Psoas muscle (tissue), 8 donors: ENCODE measurements around the gene WWTR1. TPM values are rescaled to one million over a fixed set of nuclear protein-coding genes. Genes with fewer than 3 reads are reported as not detected.

Experiments used
- ATAC-seq, 4 donors: fragments of 200-7000 bp; cut with Tn5 transposase; one replicate each; pipeline ENCODE4 v1.9.1; 2020; ENCODE audit warnings: moderate library complexity in 3 of 4, mild to moderate bottlenecking in 2 of 4
- DNase-seq, 2 donors: peaks; one replicate each; pipeline ENCODE4 v3.0.0-alpha.2; 2020
- H3K27ac ChIP-seq: fragments of 200-600 bp; one replicate; pipeline ENCODE4 v1.8.0; 2022
- H3K27me3 ChIP-seq, 3 donors: fragments of 200-600 bp in 1 of 3; one replicate each; pipeline versions ENCODE4 v1.6.1 to v1.8.0; 2013 to 2022; ENCODE audit warnings: low read length in 2 of 3, mild to moderate bottlenecking in 2 of 3, moderate library complexity in 1 of 3; ENCODE audit not compliant: insufficient read depth in 3 of 3
- H3K36me3 ChIP-seq, 2 donors: fragments of 200-600 bp in 1 of 2; one replicate each; pipeline versions ENCODE4 v1.6.1 to v1.8.0; 2013 to 2022; ENCODE audit warnings: low read depth in 1 of 2, mild to moderate bottlenecking in 1 of 2, moderate library complexity in 1 of 2; ENCODE audit not compliant: insufficient read depth in 1 of 2
- H3K4me1 ChIP-seq: fragments of 200-600 bp; one replicate; pipeline ENCODE4 v1.8.0; 2022
- H3K4me3 ChIP-seq: fragments of 200-600 bp; one replicate; pipeline ENCODE4 v1.8.0; 2022; ENCODE audit warnings: mild to moderate bottlenecking
- H3K9me3 ChIP-seq: fragments of 200-600 bp; one replicate; pipeline ENCODE4 v1.8.0; 2022
- CTCF ChIP-seq: fragments of 200-600 bp; IDR thresholded peaks from one replicate; pipeline ENCODE4 v1.8.0; 2022; ENCODE audit warnings: antibody characterized with exemption
- WGBS, 3 donors: extraction: QIAGEN DNeasy Blood & Tissue Kit; methylation state at CpG; one replicate each; pipeline versions ENCODE4 v1.1.6 to v1.1.7; 2013; 5-methylcytosine and 5-hydroxymethylcytosine counted together
- intact Hi-C, 2 donors: fragments of 100-400 bp; cut with DNase I; formaldehyde crosslinking; loops; one replicate each; pipeline versions ENCODE4 v1.11.0 to v1.14.2; 2022
- polyA plus RNA-seq, 3 donors: library from polyadenylated mRNA; stranded (reverse); fragments of 200-250 nt; gene quantifications; one replicate each; pipeline ENCODE4 v1.2.3, GENCODE V29; 2013
- total RNA-seq, 4 donors: library from RNA; stranded (reverse); fragmentation: NEBNext Ultra II Directional in 2 of 4; extraction: Animal tissue kit (Norgen Biotek cat#: 25700) in 2 of 4; gene quantifications; one replicate each; pipeline versions ENCODE4 v1.2.1 to v1.2.4, GENCODE V29; 2021 to 2023
- donor health status: healthy with polysubstance abuse.
- donor health status: DM: no; HTN: no; CAD: no; lungs with moderate emphysema.
- donor health status: Bipolar disorder and iron deficiency.
- donor health status: healthy.
- donor health status: DM: yes; HTN: yes; CAD: no.
- donor health status: DM: no; HTN: no; CAD: no.
- donor health status: DM: no; HTN: no; CAD: no.
- donor health status: DM: yes; HTN: yes; CAD: no.

Gene WWTR1
- total and polyA plus RNA-seq, 7 donors: 6.7 to 53.5 (median 24.7) TPM

DNA sequence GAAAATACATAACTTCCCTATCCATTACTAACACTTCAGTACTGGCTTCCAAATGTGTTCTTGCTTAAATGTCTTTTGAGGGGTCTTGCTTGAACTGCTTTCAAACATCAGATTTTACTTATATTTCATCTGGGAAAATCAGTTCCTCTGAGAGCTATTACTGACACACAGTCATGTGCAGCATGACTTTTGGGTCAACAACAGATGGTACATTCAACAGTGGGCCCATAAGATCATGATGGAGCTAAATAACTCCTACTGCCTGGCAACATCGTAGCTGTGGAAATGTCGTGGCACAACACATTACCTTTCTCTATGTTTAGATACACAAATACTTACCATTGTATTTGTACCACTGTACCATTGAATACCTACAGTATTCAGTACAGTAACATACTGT lies 43.8 kb downstream of the WWTR1 start:
- WGBS, 3 donors: 62 to 78% (median 73%) methylated on average over 2 of the region's 2 CpGs
- no peaks in the 10 kb centered on the region for H3K27me3 ChIP-seq
- ATAC-seq (no peak), DNase-seq (no peak)
- no peaks in the 10 kb centered on the region for H3K9me3 ChIP-seq
- H3K36me3 ChIP-seq: no peaks in the 10 kb centered on the region
- H3K4me3 ChIP-seq: no peak overlapping the region
- H3K27ac ChIP-seq: no peak overlapping the region
- intact Hi-C loops: no loop called here
- peaks cover 20% of the 10 kb centered on the region for H3K4me1 ChIP-seq
- TF ChIP-seq CTCF: no peak

GRCh38 chr3:149612456-149612855 lies 45.4 kb downstream of the WWTR1 start:
- Histone ChIP-seq H3K4me3 (no peak overlapping the region), H3K27ac (no peak overlapping the region), H3K36me3 (no peaks in the 10 kb centered on the region), H3K9me3 (no peaks in the 10 kb centered on the region), H3K4me1 (peaks cover 7% of the 10 kb centered on the region), H3K27me3 (no peaks in the 10 kb centered on the region)
- no peak for TF ChIP-seq CTCF
- ATAC-seq (peak in 1 of 4 donors; percentile 26), DNase-seq (no peak)
- WGBS, 3 donors: 68 to 80% (median 76%) methylated on average over 4 of the region's 4 CpGs
- intact Hi-C loops: no loop called here

DNA sequence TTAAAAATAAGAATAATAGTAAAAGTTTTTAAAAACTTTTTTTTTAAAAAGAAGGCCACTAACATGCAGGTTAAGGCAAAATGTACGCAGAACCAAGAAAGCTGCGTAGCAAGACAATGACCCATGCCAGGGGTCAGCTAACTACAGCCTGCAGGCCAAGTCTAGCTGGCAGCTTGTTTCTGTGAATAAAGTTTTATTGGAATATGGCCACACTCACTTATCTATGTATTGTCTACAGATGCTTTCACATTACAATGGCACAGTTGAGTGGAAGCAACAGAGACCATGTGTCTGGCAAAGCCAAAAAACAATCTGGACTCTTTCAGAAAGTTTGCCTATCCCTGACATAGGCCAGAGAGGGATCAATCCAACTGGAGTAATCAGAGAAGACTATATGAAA lies 46.7 kb downstream of the WWTR1 start:
- no peak for ATAC-seq
- Histone ChIP-seq H3K27me3 (no peaks in the 10 kb centered on the region), H3K36me3 (no peaks in the 10 kb centered on the region), H3K9me3 (no peaks in the 10 kb centered on the region), H3K27ac (no peak overlapping the region), H3K4me1 (peaks cover 7% of the 10 kb centered on the region), H3K4me3 (no peak overlapping the region)
- 95 to 97% (median 97%) methylated on average over 2 of the region's 2 CpGs for WGBS, 3 donors
- TF ChIP-seq CTCF: no peak
- DNase-seq: no peak
- intact Hi-C loops: no loop called here

- peaks cover 13% of the 10 kb centered on the region for H3K4me1 ChIP-seq
- intact Hi-C loops: no loop called here
- peak in 1 of 2 donors; percentile 23 for DNase-seq
Measured at GRCh38 chr3:149610351-149611105, 47.3 kb downstream of the WWTR1 start.

More at GRCh38 chr3:149610351-149611105, 47.3 kb downstream of the WWTR1 start:
- Histone ChIP-seq H3K27ac (no peak overlapping the region), H3K27me3 (no peaks in the 10 kb centered on the region), H3K4me3 (no peak overlapping the region), H3K36me3 (no peaks in the 10 kb centered on the region), H3K9me3 (no peaks in the 10 kb centered on the region)
- no peak for TF ChIP-seq CTCF
- 35 to 55% (median 40%) methylated on average over 6 of the region's 6 CpGs for WGBS, 3 donors
- ATAC-seq: peak in 3 of 4 donors; percentile 27 to 57 (median 56)
